Endothelial cell of umbilical vein (primary cell): ENCODE data around the gene LRFN2. TPM values are rescaled to one million over a fixed set of nuclear protein-coding genes. Genes with fewer than 3 reads are reported as not detected.

Experiments used
- BruUV-seq: library from RNA; stranded (reverse); fragments of 400-500 nt; replicated peaks from 2 replicates; lab custom pipeline; 2021; lab: Mats Ljungman, UMichigan
- CTCF ChIA-PET: fragments of 300-600, 350-600 bp; sonication (Branson Sonifier 250); formaldehyde crosslinking; loops from one replicate; lab custom pipeline; 2021; ENCODE audit warnings: antibody characterized with exemption, inconsistent platforms; lab: Charles Lee
- POLR2A ChIA-PET: fragments of 300-600, 350-600 bp; sonication (Branson Sonifier 250); formaldehyde crosslinking; loops from one replicate; lab custom pipeline; 2021; ENCODE audit warnings: antibody characterized with exemption, inconsistent platforms; lab: Charles Lee
- DNase-seq: peaks from one replicate; pipeline ENCODE4 v3.0.0-alpha.2; 2011; ENCODE audit warnings: low read depth, low spot score
- FAIRE-seq: peaks from 2 replicates; lab custom pipeline; 2011; peaks lifted over from hg19 to GRCh38; lab: Jason Lieb, UNC
- H2AFZ ChIP-seq: 2 replicates; pipeline ENCODE4 v1.6.0; 2012; ENCODE audit warnings: low read depth, low read length, control low read depth, inconsistent platforms
- H3K27ac ChIP-seq: 2 replicates; pipeline ENCODE4 v1.5.1; 2011; ENCODE audit warnings: low read depth, mild to moderate bottlenecking, control low read depth, low read length, moderate library complexity; ENCODE audit not compliant: insufficient read depth
- H3K27me3 ChIP-seq, 2 experiments: 2 replicates each; pipeline versions ENCODE4 v1.6.0 to v1.6.1; 2011; ENCODE audit warnings: low read length in 2 of 2, mixed read lengths in 1 of 2; ENCODE audit not compliant: control insufficient read depth in 2 of 2, insufficient read depth in 2 of 2
- H3K36me3 ChIP-seq, 2 experiments: 2 replicates in 1 of 2; 3 replicates in 1 of 2; pipeline ENCODE4 v1.5.1; 2011; ENCODE audit warnings: low read length in 2 of 2, mild to moderate bottlenecking in 1 of 2, moderate library complexity in 1 of 2; ENCODE audit not compliant: control insufficient read depth in 2 of 2, insufficient read depth in 2 of 2; ENCODE audit errors: extremely low read depth in 1 of 2
- H3K4me1 ChIP-seq: 3 replicates; pipeline ENCODE4 v1.5.1; 2011; ENCODE audit warnings: mild to moderate bottlenecking, low read length; ENCODE audit not compliant: control insufficient read depth, insufficient read depth; ENCODE audit errors: extremely low read depth
- H3K4me2 ChIP-seq: 2 replicates; pipeline ENCODE4 v1.6.1; 2011; ENCODE audit warnings: low read length, control low read depth, mixed read lengths; ENCODE audit not compliant: insufficient read depth
- H3K4me3 ChIP-seq, 3 experiments: fragments of 200-600 bp in 1 of 3; sonication (generic), shearing (Covaris generic) in 1 of 3; replicated peaks in 1 of 3; 2 replicates each; pipeline ENCODE4 v1.5.1; 2011 to 2016; ENCODE audit warnings: control low read depth in 3 of 3, low read length in 3 of 3, mild to moderate bottlenecking in 2 of 3, inconsistent platforms in 1 of 3, low read depth in 1 of 3, moderate library complexity in 1 of 3; ENCODE audit not compliant: insufficient read depth in 1 of 3
- H3K79me2 ChIP-seq: 2 replicates; pipeline ENCODE4 v1.6.0; 2012; ENCODE audit warnings: low read length, inconsistent platforms; ENCODE audit not compliant: control insufficient read depth, insufficient read depth
- H3K9ac ChIP-seq: replicated peaks from 2 replicates; pipeline ENCODE3; 2011; ENCODE audit warnings: low read length, control low read depth; ENCODE audit not compliant: insufficient read depth; ENCODE audit errors: extremely low read depth
- H3K9me1 ChIP-seq: replicated peaks from 3 replicates; pipeline ENCODE4 v1.6.0; 2011; ENCODE audit warnings: mild to moderate bottlenecking, low read length; ENCODE audit not compliant: control insufficient read depth, insufficient read depth; ENCODE audit errors: extremely low read depth
- H3K9me3 ChIP-seq: replicated peaks from 2 replicates; pipeline ENCODE4 v1.5.1; 2012; ENCODE audit warnings: low read length, inconsistent platforms; ENCODE audit not compliant: control insufficient read depth, insufficient read depth
- H4K20me1 ChIP-seq: replicated peaks from 2 replicates; pipeline ENCODE3; 2011; ENCODE audit warnings: mild to moderate bottlenecking, low read length; ENCODE audit not compliant: control insufficient read depth, insufficient read depth; ENCODE audit errors: extremely low read depth
- FOS ChIP-seq: IDR thresholded peaks from 2 replicates; pipeline ENCODE4 v1.6.1; 2011; ENCODE audit warnings: mild to moderate bottlenecking, low read length, moderate library complexity, borderline replicate concordance; ENCODE audit not compliant: insufficient read depth
- GATA2 ChIP-seq: IDR thresholded peaks from 2 replicates; pipeline ENCODE4 v1.7.0; 2011; ENCODE audit warnings: low read depth, mild to moderate bottlenecking, moderate library complexity, mixed read lengths, low read length; ENCODE audit not compliant: insufficient read length, insufficient read depth
- JUN ChIP-seq: IDR thresholded peaks from 2 replicates; pipeline ENCODE4 v1.6.1; 2011; ENCODE audit warnings: borderline replicate concordance, low read depth; ENCODE audit not compliant: insufficient read length, insufficient read depth
- MYC ChIP-seq: IDR thresholded peaks from one replicate; pipeline ENCODE4 v1.6.1; 2011; ENCODE audit warnings: mild to moderate bottlenecking, low read depth, low read length
- dilution Hi-C: fragments of 300-500 bp; cut with MboI; formaldehyde crosslinking; loops from one replicate; pipeline ENCODE4 v1.15.0; 2019; ENCODE audit warnings: low sequenced_read_pairs; ENCODE audit not compliant: extremely low pct_ligation_motif_present
- intact Hi-C: fragments of 100-400 bp; cut with micrococcal nuclease; formaldehyde crosslinking; loops from one replicate; pipeline ENCODE4 v1.10.0; 2022
- polyA plus RNA-seq, 4 experiments: library from polyadenylated mRNA; depleted of rRNA in 3 of 4; stranded (reverse) in 3 of 4; unstranded in 1 of 4; fragments of >200 nt; gene quantifications; 2 replicates each; pipeline versions ENCODE4 v1.2.1 to v1.2.3, GENCODE V29; 2011 to 2012; ENCODE audit warnings: missing spikeins in 1 of 4
- total RNA-seq: library from RNA; stranded (reverse); gene quantifications from 2 replicates; pipeline ENCODE4 v1.2.3, GENCODE V29; 2021
- TF ChIP-seq, protein P1 (sequence below): IDR thresholded peaks from 2 replicates; pipeline ENCODE4 v1.6.1; 2011; ENCODE audit not compliant: insufficient read depth, insufficient read length
- TF ChIP-seq, protein P2 (sequence below), 2 donors: IDR thresholded peaks; 1 replicate in 1 of 2; 2 replicates in 1 of 2; pipeline ENCODE4 v1.5.1; 2011; ENCODE audit warnings: low read length in 2 of 2, mild to moderate bottlenecking in 2 of 2, moderate library complexity in 2 of 2, control low read depth in 1 of 2, inconsistent platforms in 1 of 2, low read depth in 1 of 2; ENCODE audit not compliant: insufficient read depth in 1 of 2; ENCODE audit errors: extremely low read depth in 1 of 2

The LRFN2 gene
- total and polyA plus RNA-seq, 2 donors (not counting 3 experiments of a cell fraction or from before 2014, with no cell fraction given): not detected

GRCh38 chr6:40620574-40621240 lies 33.5 kb upstream of the LRFN2 start:
- TF ChIP-seq, protein P1, sequence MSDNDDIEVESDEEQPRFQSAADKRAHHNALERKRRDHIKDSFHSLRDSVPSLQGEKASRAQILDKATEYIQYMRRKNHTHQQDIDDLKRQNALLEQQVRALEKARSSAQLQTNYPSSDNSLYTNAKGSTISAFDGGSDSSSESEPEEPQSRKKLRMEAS: no peak
- TF ChIP-seq JUN (no peak), FOS (no peak), GATA2 (no peak), MYC (no peak)
- TF ChIP-seq, protein P2, sequence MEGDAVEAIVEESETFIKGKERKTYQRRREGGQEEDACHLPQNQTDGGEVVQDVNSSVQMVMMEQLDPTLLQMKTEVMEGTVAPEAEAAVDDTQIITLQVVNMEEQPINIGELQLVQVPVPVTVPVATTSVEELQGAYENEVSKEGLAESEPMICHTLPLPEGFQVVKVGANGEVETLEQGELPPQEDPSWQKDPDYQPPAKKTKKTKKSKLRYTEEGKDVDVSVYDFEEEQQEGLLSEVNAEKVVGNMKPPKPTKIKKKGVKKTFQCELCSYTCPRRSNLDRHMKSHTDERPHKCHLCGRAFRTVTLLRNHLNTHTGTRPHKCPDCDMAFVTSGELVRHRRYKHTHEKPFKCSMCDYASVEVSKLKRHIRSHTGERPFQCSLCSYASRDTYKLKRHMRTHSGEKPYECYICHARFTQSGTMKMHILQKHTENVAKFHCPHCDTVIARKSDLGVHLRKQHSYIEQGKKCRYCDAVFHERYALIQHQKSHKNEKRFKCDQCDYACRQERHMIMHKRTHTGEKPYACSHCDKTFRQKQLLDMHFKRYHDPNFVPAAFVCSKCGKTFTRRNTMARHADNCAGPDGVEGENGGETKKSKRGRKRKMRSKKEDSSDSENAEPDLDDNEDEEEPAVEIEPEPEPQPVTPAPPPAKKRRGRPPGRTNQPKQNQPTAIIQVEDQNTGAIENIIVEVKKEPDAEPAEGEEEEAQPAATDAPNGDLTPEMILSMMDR (IDR thresholded peaks at IDR 0.05; ENCODE audit: extremely low read depth in 1 of 2, insufficient read depth in 1 of 2, low read depth in 1 of 2, low read length in 2 of 2): no peak
- FAIRE-seq (no peak), DNase-seq (no peak)
- Histone ChIP-seq H3K9me1 (no peaks in the 10 kb centered on the region), H4K20me1 (no peaks in the 10 kb centered on the region), H3K27me3 (no peaks in the 10 kb centered on the region), H3K9me3 (no peaks in the 10 kb centered on the region), H3K4me3 (no peak overlapping the region), H3K79me2 (no peaks in the 10 kb centered on the region), H3K27ac (no peak overlapping the region), H3K36me3 (no peaks in the 10 kb centered on the region), H3K4me2 (no peak overlapping the region), H3K9ac (no peak overlapping the region), H2AFZ (no peak overlapping the region), H3K4me1 (no peaks in the 10 kb centered on the region)
- POLR2A ChIA-PET: no interaction called here
- CTCF ChIA-PET: interaction anchor here (1.1 kb wide), 1 partner anchor 33 kb away, joined by 3 read pairs; the partner anchor contains the start of gene LRFN2
- intact Hi-C loops (no loop called here), dilution Hi-C loops (no loop called here)
- BruUV-seq: no TSS peak
